MCF 10A (cell line): ENCODE results near the gene PTPRU. TPM values are rescaled to one million over a fixed set of nuclear protein-coding genes. Genes with fewer than 3 reads are reported as not detected.

ENCODE experiments used
- BruUV-seq: library from RNA; stranded (reverse); fragments of 400-500 nt; replicated peaks from 2 replicates; lab custom pipeline; 2021; lab: Mats Ljungman, UMichigan
- CTCF ChIA-PET: fragments of 300-600 bp; sonication (Branson Sonifier 250); formaldehyde crosslinking; extraction: SDS; loops from one replicate; lab custom pipeline; 2021; ENCODE audit warnings: antibody characterized with exemption, inconsistent platforms; lab: Yijun Ruan, JAX
- POLR2A ChIA-PET: fragments of 300-600, 350-650 bp; sonication (Branson Sonifier 250); formaldehyde crosslinking; extraction: SDS; loops from one replicate; lab custom pipeline; 2020; ENCODE audit warnings: antibody characterized with exemption, inconsistent platforms; lab: Yijun Ruan, JAX
- DNase-seq: peaks from one replicate; pipeline ENCODE4 v3.0.0-alpha.2; 2018; ENCODE audit not compliant: unreplicated experiment
- H3K27ac Mint-ChIP-seq: one replicate; pipeline ENCODE4 v1.8.0; 2022; ENCODE audit warnings: mild to moderate bottlenecking, low read depth, mixed read lengths; ENCODE audit not compliant: unreplicated experiment
- H3K27me3 Mint-ChIP-seq: one replicate; pipeline ENCODE4 v1.8.0; 2022; ENCODE audit warnings: mixed read lengths; ENCODE audit not compliant: insufficient read depth, unreplicated experiment
- H3K36me3 Mint-ChIP-seq: one replicate; pipeline ENCODE4 v1.8.0; 2022; ENCODE audit warnings: mild to moderate bottlenecking, moderate library complexity, mixed read lengths; ENCODE audit not compliant: insufficient read depth, unreplicated experiment
- H3K4me1 Mint-ChIP-seq: one replicate; pipeline ENCODE4 v1.8.0; 2022; ENCODE audit warnings: mixed read lengths; ENCODE audit not compliant: insufficient read depth, unreplicated experiment
- H3K4me3 Mint-ChIP-seq: one replicate; pipeline ENCODE4 v1.8.0; 2022; ENCODE audit warnings: mild to moderate bottlenecking, moderate library complexity, mixed read lengths; ENCODE audit not compliant: unreplicated experiment
- H3K9me3 Mint-ChIP-seq: one replicate; pipeline ENCODE4 v1.8.0; 2022; ENCODE audit warnings: mixed read lengths; ENCODE audit not compliant: unreplicated experiment
- CTCF ChIP-seq: fragments of 200-600 bp; IDR thresholded peaks from one replicate; pipeline ENCODE4 v1.8.0; 2022; ENCODE audit warnings: antibody characterized with exemption, mild to moderate bottlenecking; ENCODE audit not compliant: unreplicated experiment
- intact Hi-C: fragments of 100-400 bp; cut with micrococcal nuclease; formaldehyde crosslinking; loops from 2 replicates; pipeline ENCODE4 v1.14.1; 2022
- total RNA-seq: library from RNA; stranded (reverse); gene quantifications from 2 replicates; pipeline ENCODE4 v1.2.3, GENCODE V29; 2022

PTPRU gene
- total RNA-seq, 1 experiment from 2014 or later: 24.1 TPM

DNA sequence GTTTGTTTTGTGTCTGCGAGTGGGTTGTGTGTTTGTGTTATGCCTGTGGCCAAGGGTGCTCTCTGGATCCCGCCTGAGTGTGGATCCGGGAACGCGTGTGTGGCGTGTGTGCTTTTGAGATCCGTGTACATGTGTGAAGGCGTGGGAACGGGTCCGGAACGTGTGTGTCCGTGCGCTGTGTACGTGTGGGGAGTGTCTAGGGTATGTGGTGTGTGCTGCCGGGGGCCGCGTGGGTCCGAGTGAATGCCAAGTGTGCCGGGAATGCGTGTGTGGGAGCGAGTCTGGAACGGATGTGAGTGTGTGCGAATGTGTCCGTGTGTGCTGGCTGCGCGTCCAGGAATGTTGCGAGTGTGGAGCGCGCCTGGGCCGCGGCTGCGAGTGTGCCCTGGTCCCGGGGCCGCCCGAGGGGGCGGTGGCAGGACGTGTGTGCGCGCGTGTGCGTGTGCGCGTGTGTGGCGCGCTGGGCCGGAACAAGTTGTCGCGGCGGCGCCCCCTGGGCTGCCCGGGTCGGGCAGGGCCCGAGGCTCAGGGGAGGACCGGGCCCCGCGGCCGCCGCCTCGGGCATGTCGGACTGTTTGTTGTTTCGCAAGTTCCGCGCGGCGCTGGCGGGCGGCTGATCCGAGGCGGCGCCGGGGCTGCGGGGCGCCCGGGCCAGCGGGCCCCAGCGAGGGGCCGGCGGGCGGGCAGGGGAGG lies 953 bp downstream of the PTPRU start:
- ChIA-PET CTCF (interaction anchor here (0.6 to 1.4 kb wide), 9 partner anchors 8 to 1478 kb away, joined by 3 to 6 read pairs (median 3); no protein-coding TSS in a partner anchor), POLR2A (interaction anchor here (0.7 to 2.7 kb wide), 5 partner anchors 34 to 1658 kb away, joined by 3 to 14 read pairs (median 5); no protein-coding TSS in a partner anchor)
- peak; percentile 37 for DNase-seq
- Mint-ChIP-seq H3K27me3 (peaks cover 14% of the 10 kb centered on the region), H3K9me3 (no peaks in the 10 kb centered on the region), H3K27ac (peak overlapping the region; percentile 61), H3K36me3 (peaks cover 6% of the 10 kb centered on the region), H3K4me1 (peaks cover 30% of the 10 kb centered on the region), H3K4me3 (peak overlapping the region; percentile 93)
- intact Hi-C loops: loop anchor here (2.0 to 10.0 kb wide), 6 partner anchors 105 to 874 kb away; no protein-coding TSS in a partner anchor
- TF ChIP-seq CTCF: no peak
- no TSS peak for BruUV-seq

DNA sequence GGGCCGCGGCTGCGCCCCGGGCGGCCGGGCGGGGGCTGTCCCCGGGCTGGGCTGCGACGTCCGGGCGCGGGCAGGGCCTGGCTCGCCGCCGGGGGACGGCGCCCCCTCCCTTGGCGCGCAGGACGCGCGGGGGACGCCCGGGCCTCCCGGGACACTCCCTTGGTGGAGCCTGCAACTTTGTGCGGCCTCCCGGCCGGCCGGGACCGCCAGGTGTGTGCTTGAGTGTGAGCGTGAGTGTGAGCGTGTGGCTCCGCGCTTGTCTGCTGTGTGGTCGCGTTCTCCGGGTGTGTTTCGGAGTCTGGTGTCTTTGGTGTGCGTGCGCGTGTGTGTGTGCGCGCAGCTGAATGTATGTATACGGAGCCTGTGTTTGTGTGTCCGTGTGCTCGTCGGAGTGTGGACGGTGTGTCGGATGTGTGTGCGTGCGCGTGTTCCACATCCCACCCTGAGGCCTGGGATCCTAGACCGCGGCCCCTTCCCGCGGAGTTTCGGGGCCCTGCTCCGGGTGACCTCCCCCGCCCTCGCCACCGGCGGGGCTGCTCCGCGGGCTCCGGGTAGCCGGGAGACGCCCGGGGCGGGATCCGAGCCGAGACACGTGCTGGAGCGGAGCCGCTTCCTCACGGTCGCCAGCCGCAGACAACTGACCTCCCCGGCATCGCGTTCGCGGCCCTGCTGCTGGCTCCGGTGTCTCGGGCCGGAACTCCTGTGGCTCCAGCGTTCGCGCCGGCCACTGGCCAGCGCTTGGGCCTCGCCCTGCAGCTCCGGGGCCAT lies 1.7 kb downstream of the PTPRU start:
- DNase-seq: peak; percentile 42
- CTCF ChIA-PET: interaction anchor here (0.6 to 1.4 kb wide), 2 partner anchors 33 to 1143 kb away, joined by 3 to 5 read pairs; no protein-coding TSS in a partner anchor
- no peaks in the 10 kb centered on the region for H3K9me3 Mint-ChIP-seq
- H3K27ac Mint-ChIP-seq: peak overlapping the region; percentile 92
- no peak for TF ChIP-seq CTCF
- POLR2A ChIA-PET: interaction anchor here (0.7 to 2.7 kb wide), 4 partner anchors 8 to 76 kb away, joined by 3 to 14 read pairs (median 8); partner anchors contain the start of gene MECR
- no TSS peak for BruUV-seq
- H3K4me3 Mint-ChIP-seq: peak overlapping the region; percentile 83
- peaks cover 30% of the 10 kb centered on the region for H3K4me1 Mint-ChIP-seq
- H3K36me3 Mint-ChIP-seq: peaks cover 6% of the 10 kb centered on the region
- peaks cover 14% of the 10 kb centered on the region for H3K27me3 Mint-ChIP-seq
- intact Hi-C loops: loop anchor here (1.0 to 10.0 kb wide), 7 partner anchors 104 to 1470 kb away; no protein-coding TSS in a partner anchor

GRCh38 chr1:29238620-29239002 lies 2.3 kb downstream of the PTPRU start:
- Mint-ChIP-seq H3K27me3 (peaks cover 12% of the 10 kb centered on the region), H3K4me3 (peak overlapping the region; percentile 83), H3K27ac (peak overlapping the region; percentile 92), H3K36me3 (peaks cover 6% of the 10 kb centered on the region), H3K9me3 (no peaks in the 10 kb centered on the region), H3K4me1 (peaks cover 30% of the 10 kb centered on the region)
- POLR2A ChIA-PET: interaction anchor here (0.6 to 2.7 kb wide), 11 partner anchors 8 to 1549 kb away, joined by 3 to 14 read pairs (median 4); partner anchors contain the start of genes MECR and SRSF4
- peak; percentile 48 for DNase-seq
- no peak for TF ChIP-seq CTCF
- CTCF ChIA-PET: interaction anchor here (0.6 to 1.4 kb wide), 2 partner anchors 32 to 1143 kb away, joined by 3 to 5 read pairs; no protein-coding TSS in a partner anchor
- BruUV-seq: no TSS peak
- intact Hi-C loops: loop anchor here (1.0 to 10.0 kb wide), 5 partner anchors 104 to 1470 kb away; no protein-coding TSS in a partner anchor
